SHP77 treated with DMSO at 0.1 percent for 48 hours (cell line): ENCODE measurements around the gene F2RL2.

ENCODE experiments used
- DNase-seq: peaks from one replicate; lab custom pipeline; 2025; lab: John Stamatoyannopoulos, UW

Gene F2RL2

GRCh38 chr5:76583163-76584047, 39.8 kb downstream of the F2RL2 start:
- DNase-seq = no peak

- no peak for DNase-seq
These were observed 40.7 kb downstream of the F2RL2 start for GRCh38 chr5:76582230-76583162.

GRCh38 chr5:76580981-76581380, 42.2 kb downstream of the F2RL2 start:
- DNase-seq = no peak

- no peak for DNase-seq
These were observed 43.9 kb downstream of the F2RL2 start for GRCh38 chr5:76579166-76579937.

- no peak for DNase-seq
These were observed 46.2 kb downstream of the F2RL2 start for GRCh38 chr5:76576996-76577395.

GRCh38 chr5:76576450-76576849, 46.8 kb downstream of the F2RL2 start:
- no peak for DNase-seq

GRCh38 chr5:76571559-76571958, 51.6 kb downstream of the F2RL2 start:
- no peak for DNase-seq

GRCh38 chr5:76570153-76570552, 53.0 kb downstream of the F2RL2 start:
- no peak for DNase-seq
